ENCODE results near the gene NDRG4.

The NDRG4 gene

GRCh38 chr16:58499615-58500351 is at the start of gene NDRG4:
Gene NDRG4 (plus strand): TSS chr16:58500143. CDS start chr16:58500249, 106 bp downstream.
- DNase-seq: peak; percentile 93

- DNase-seq: no peak
These were observed 49.4 kb upstream of the NDRG4 start for GRCh38 chr16:58450590-58450989.

GRCh38 chr16:58451265-58451689 is 48.7 kb upstream of the NDRG4 start:
- DNase-seq: no peak

GRCh38 chr16:58451945-58452401 is 48.0 kb upstream of the NDRG4 start:
- DNase-seq: no peak

- no peak for DNase-seq
These were observed 47.3 kb upstream of the NDRG4 start for GRCh38 chr16:58452640-58453039.

- DNase-seq: no peak
These were observed 45.8 kb upstream of the NDRG4 start for GRCh38 chr16:58454178-58454577.

- DNase-seq: no peak
These were observed 45.1 kb upstream of the NDRG4 start for GRCh38 chr16:58454856-58455255.

- no peak for DNase-seq
These were observed 44.2 kb upstream of the NDRG4 start for GRCh38 chr16:58455750-58456149.

- no peak for DNase-seq
These were observed 43.8 kb upstream of the NDRG4 start for GRCh38 chr16:58456193-58456592.

GRCh38 chr16:58458606-58459343 is 41.2 kb upstream of the NDRG4 start:
- no peak for DNase-seq

GRCh38 chr16:58459344-58460218 is 40.4 kb upstream of the NDRG4 start:
- DNase-seq: no peak

GRCh38 chr16:58460219-58460610 is 39.7 kb upstream of the NDRG4 start:
- no peak for DNase-seq

- no peak for DNase-seq
These were observed 38.9 kb upstream of the NDRG4 start for GRCh38 chr16:58461056-58461455.

GRCh38 chr16:58461640-58462039 is 38.3 kb upstream of the NDRG4 start:
- no peak for DNase-seq

GRCh38 chr16:58462089-58462488 is 37.9 kb upstream of the NDRG4 start:
- no peak for DNase-seq

GRCh38 chr16:58462499-58462996 is 37.4 kb upstream of the NDRG4 start:
- DNase-seq: no peak

GRCh38 chr16:58462997-58463941 is 36.7 kb upstream of the NDRG4 start:
- DNase-seq: no peak

- no peak for DNase-seq
These were observed 35.7 kb upstream of the NDRG4 start for GRCh38 chr16:58464047-58464915.

- no peak for DNase-seq
These were observed 34.8 kb upstream of the NDRG4 start for GRCh38 chr16:58464916-58465731.

GRCh38 chr16:58465817-58466216 is 34.1 kb upstream of the NDRG4 start:
- no peak for DNase-seq
